Hematopoietic multipotent progenitor cell treated with erythropoietin and hydrocortisone succinate and interleukin-3 and kit ligand, for 8 days (in vitro differentiated cells): ENCODE measurements around the gene PLEKHG3.

Source experiments
- DNase-seq: peaks from one replicate; pipeline ENCODE4 v3.0.0-alpha.2; 2015

PLEKHG3 gene

GRCh38 chr14:64766430-64767151, 62.4 kb downstream of the PLEKHG3 start:
- DNase-seq, result no peak

- no peak for DNase-seq
Measured at GRCh38 chr14:64767215-64767964, 63.2 kb downstream of the PLEKHG3 start.

GRCh38 chr14:64768401-64769095, 64.3 kb downstream of the PLEKHG3 start:
- no peak for DNase-seq

- DNase-seq, result no peak
Measured at GRCh38 chr14:64769096-64770020, 65.1 kb downstream of the PLEKHG3 start.

GRCh38 chr14:64770751-64771150, 66.5 kb downstream of the PLEKHG3 start:
- no peak for DNase-seq

- DNase-seq, result no peak
Measured at GRCh38 chr14:64771161-64771560, 66.9 kb downstream of the PLEKHG3 start.

GRCh38 chr14:64772397-64772950, 68.2 kb downstream of the PLEKHG3 start:
- DNase-seq, result no peak

- no peak for DNase-seq
Measured at GRCh38 chr14:64773046-64773445, 68.8 kb downstream of the PLEKHG3 start.

GRCh38 chr14:64773577-64773976, 69.4 kb downstream of the PLEKHG3 start:
- no peak for DNase-seq

- no peak for DNase-seq
Measured at GRCh38 chr14:64774272-64774671, 70.0 kb downstream of the PLEKHG3 start.

GRCh38 chr14:64775081-64775777, 71.0 kb downstream of the PLEKHG3 start:
- DNase-seq, result peak; percentile 55

GRCh38 chr14:64777461-64777860, 73.2 kb downstream of the PLEKHG3 start:
- DNase-seq, result no peak

- no peak for DNase-seq
Measured at GRCh38 chr14:64778104-64778754, 74.0 kb downstream of the PLEKHG3 start.

- DNase-seq, result no peak
Measured at GRCh38 chr14:64779472-64779871, 75.2 kb downstream of the PLEKHG3 start.

- no peak for DNase-seq
Measured at GRCh38 chr14:64782196-64782595, 78.0 kb downstream of the PLEKHG3 start.

- no peak for DNase-seq
Measured at GRCh38 chr14:64784006-64784405, 79.8 kb downstream of the PLEKHG3 start.

- no peak for DNase-seq
Measured at GRCh38 chr14:64786296-64787149, 82.3 kb downstream of the PLEKHG3 start.

- no peak for DNase-seq
Measured at GRCh38 chr14:64787619-64788018, 83.4 kb downstream of the PLEKHG3 start.

- DNase-seq, result peak; percentile 57
Measured at GRCh38 chr14:64788706-64789105, 84.5 kb downstream of the PLEKHG3 start.

- no peak for DNase-seq
Measured at GRCh38 chr14:64789696-64790095, 85.5 kb downstream of the PLEKHG3 start.
